Measurements from ENCODE around the gene ANKRD34B. TPM values are rescaled to one million over a fixed set of nuclear protein-coding genes. Genes with fewer than 3 reads are reported as not detected.

Gene ANKRD34B
- total and polyA plus RNA-seq, 2 experiments from 2014 or later = not detected

DNA sequence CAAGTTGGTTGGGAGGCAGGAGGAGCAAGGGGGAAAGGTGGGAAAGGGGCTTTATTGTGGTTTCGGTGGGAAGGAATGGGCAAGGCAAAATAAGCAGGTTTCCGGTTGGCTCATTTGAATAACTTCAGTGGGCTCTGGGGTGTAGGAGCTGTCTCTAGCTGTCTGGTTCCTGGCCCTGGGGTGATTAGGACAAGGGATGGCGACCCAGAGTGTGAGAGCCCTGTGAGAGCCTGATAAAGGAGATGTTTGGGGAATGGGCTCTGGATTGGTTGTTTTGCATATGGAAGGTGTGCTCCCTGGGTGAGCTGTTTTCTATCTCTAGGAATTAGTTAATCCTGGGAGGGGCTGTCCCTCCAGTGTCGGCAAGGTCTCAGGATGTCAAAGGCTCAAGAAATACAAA lies 15.4 kb downstream of the ANKRD34B start:
- Histone ChIP-seq H3K27me3 (replicated peaks; ENCODE audit: insufficient read depth) (peaks cover 13% of the 10 kb centered on the region), H3K27ac (no peak overlapping the region), H3K9ac (no peak overlapping the region), H3K79me2 (ENCODE audit: insufficient read depth) (no peaks in the 10 kb centered on the region), H4K20me1 (ENCODE audit: insufficient read depth) (no peaks in the 10 kb centered on the region), H3F3A (ENCODE audit: insufficient read depth) (no peaks in the 10 kb centered on the region), H3K4me2 (ENCODE audit: unreplicated experiment) (no peak overlapping the region), H3K4me1 (ENCODE audit: insufficient read depth) (no peaks in the 10 kb centered on the region), H3K36me3 (ENCODE audit: low read depth) (no peaks in the 10 kb centered on the region), H3K9me3 (ENCODE audit: low read depth) (no peaks in the 10 kb centered on the region), H2AFZ (no peak overlapping the region), H3K9me2 (ENCODE audit: insufficient read depth) (no peaks in the 10 kb centered on the region), H3K4me3 (no peak overlapping the region)
- in situ Hi-C loops (cut with MboI) = no loop called here
- DNase-seq = no peak
- WGBS, 2 experiments (ENCODE audit: low coverage in 1 of 2, low lambda C conversion rate in 2 of 2, missing lambda C conversion rate in 2 of 2) = 48 to 55% methylated on average over 4 of the region's 4 CpGs
- no peak for TF ChIP-seq EZH2phosphoT487 (IDR thresholded peaks at IDR 0.05; ENCODE audit: insufficient read depth, low read depth)
- TF ChIP-seq EZH2 (IDR thresholded peaks at IDR 0.05; ENCODE audit: insufficient read depth, poor library complexity, severe bottlenecking) = no peak

DNA sequence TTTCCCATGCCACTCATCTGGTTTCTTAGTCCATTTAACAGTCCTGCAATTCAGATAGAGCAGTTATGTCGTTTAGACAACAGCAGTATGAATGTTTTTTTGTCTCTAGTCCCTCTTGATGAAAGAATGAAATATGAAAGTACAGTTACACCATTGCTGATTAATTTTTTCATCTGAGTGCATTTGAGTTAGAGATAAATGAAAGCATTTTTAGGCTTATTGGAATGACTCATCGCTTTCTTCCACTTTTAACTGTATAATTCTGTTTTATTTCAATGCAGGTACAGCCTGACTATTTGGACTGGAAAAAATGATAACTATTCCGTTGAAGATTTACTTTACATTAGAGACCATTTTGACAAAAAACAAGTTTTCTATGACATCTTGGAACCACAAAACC lies 28.7 kb downstream of the ANKRD34B start:
- Histone ChIP-seq H3K4me2 (ENCODE audit: unreplicated experiment) (no peak overlapping the region), H3K27me3 (replicated peaks; ENCODE audit: insufficient read depth) (no peaks in the 10 kb centered on the region), H4K20me1 (ENCODE audit: insufficient read depth) (no peaks in the 10 kb centered on the region), H2AFZ (no peak overlapping the region), H3K9ac (no peak overlapping the region), H3K9me2 (ENCODE audit: insufficient read depth) (no peaks in the 10 kb centered on the region; the same call in 1 of the 2 replicates), H3K4me1 (ENCODE audit: insufficient read depth) (no peaks in the 10 kb centered on the region), H3K4me3 (no peak overlapping the region), H3K79me2 (ENCODE audit: insufficient read depth) (no peaks in the 10 kb centered on the region), H3K27ac (no peak overlapping the region), H3F3A (ENCODE audit: insufficient read depth) (no peaks in the 10 kb centered on the region), H3K9me3 (ENCODE audit: low read depth) (no peaks in the 10 kb centered on the region), H3K36me3 (ENCODE audit: low read depth) (no peaks in the 10 kb centered on the region)
- no peak for DNase-seq
- in situ Hi-C loops (cut with MboI) = no loop called here
- no peak for TF ChIP-seq EZH2 (IDR thresholded peaks at IDR 0.05; ENCODE audit: insufficient read depth, poor library complexity, severe bottlenecking)
- no peak for TF ChIP-seq EZH2phosphoT487 (IDR thresholded peaks at IDR 0.05; ENCODE audit: insufficient read depth, low read depth)
- 56 to 58% methylated on average over 3 of the region's 3 CpGs for WGBS, 2 experiments (ENCODE audit: low coverage in 1 of 2, low lambda C conversion rate in 2 of 2, missing lambda C conversion rate in 2 of 2)

DNA sequence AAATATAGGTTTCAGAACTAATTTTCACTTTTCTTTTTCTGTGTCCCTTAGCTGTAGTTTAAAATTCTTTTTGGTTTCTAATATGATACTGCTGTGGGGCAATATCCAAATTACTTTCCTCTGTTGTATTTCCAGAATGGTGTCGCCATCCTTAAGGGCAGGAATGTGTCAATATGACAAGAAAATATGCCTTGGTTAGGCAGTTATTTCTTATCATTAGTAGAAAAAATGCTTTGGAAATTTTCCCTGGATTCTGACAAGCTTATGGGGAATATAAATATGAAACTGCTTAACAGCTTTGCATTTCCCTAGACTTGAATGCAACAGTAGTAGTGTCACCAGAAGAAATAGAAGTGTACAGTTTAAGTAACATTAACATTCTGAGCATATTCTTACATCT lies 29.4 kb downstream of the ANKRD34B start:
- H3K9me3 ChIP-seq (ENCODE audit: low read depth) = no peaks in the 10 kb centered on the region
- H3K9me2 ChIP-seq (ENCODE audit: insufficient read depth) = no peaks in the 10 kb centered on the region; the same call in 1 of the 2 replicates
- H2AFZ ChIP-seq = no peak overlapping the region
- no peaks in the 10 kb centered on the region for H3K36me3 ChIP-seq (ENCODE audit: low read depth)
- no peaks in the 10 kb centered on the region for H3F3A ChIP-seq (ENCODE audit: insufficient read depth)
- in situ Hi-C loops (cut with MboI) = no loop called here
- no peak for TF ChIP-seq EZH2phosphoT487 (IDR thresholded peaks at IDR 0.05; ENCODE audit: insufficient read depth, low read depth)
- no peak overlapping the region for H3K27ac ChIP-seq
- no peak for DNase-seq
- 89 to 95% methylated on average over 1 of the region's 1 CpG for WGBS, 2 experiments (ENCODE audit: low coverage in 1 of 2, low lambda C conversion rate in 2 of 2, missing lambda C conversion rate in 2 of 2)
- no peaks in the 10 kb centered on the region for H3K27me3 ChIP-seq (replicated peaks; ENCODE audit: insufficient read depth)
- no peaks in the 10 kb centered on the region for H4K20me1 ChIP-seq (ENCODE audit: insufficient read depth)
- no peak overlapping the region for H3K4me2 ChIP-seq (ENCODE audit: unreplicated experiment)
- H3K4me3 ChIP-seq = no peak overlapping the region
- H3K79me2 ChIP-seq (ENCODE audit: insufficient read depth) = no peaks in the 10 kb centered on the region
- no peak overlapping the region for H3K9ac ChIP-seq
- H3K4me1 ChIP-seq (ENCODE audit: insufficient read depth) = no peaks in the 10 kb centered on the region

- no peaks in the 10 kb centered on the region for H3K4me1 ChIP-seq (ENCODE audit: insufficient read depth)
- in situ Hi-C loops (cut with MboI) = no loop called here
- no peaks in the 10 kb centered on the region for H3K79me2 ChIP-seq (ENCODE audit: insufficient read depth)
- H3K9me2 ChIP-seq (ENCODE audit: insufficient read depth) = no peaks in the 10 kb centered on the region
- no peaks in the 10 kb centered on the region for H3K27me3 ChIP-seq (replicated peaks; ENCODE audit: insufficient read depth)
- peak; percentile 84 for DNase-seq
- no peaks in the 10 kb centered on the region for H4K20me1 ChIP-seq (ENCODE audit: insufficient read depth)
- no peaks in the 10 kb centered on the region for H3K9me3 ChIP-seq (ENCODE audit: low read depth)
- H3K4me2 ChIP-seq (ENCODE audit: unreplicated experiment) = no peak overlapping the region
- H2AFZ ChIP-seq = no peak overlapping the region
- no peak for TF ChIP-seq EZH2phosphoT487 (IDR thresholded peaks at IDR 0.05; ENCODE audit: insufficient read depth, low read depth)
- no peak for TF ChIP-seq EZH2 (IDR thresholded peaks at IDR 0.05; ENCODE audit: insufficient read depth, poor library complexity, severe bottlenecking)
- H3F3A ChIP-seq (ENCODE audit: insufficient read depth) = no peaks in the 10 kb centered on the region
- no peak overlapping the region for H3K4me3 ChIP-seq
- H3K36me3 ChIP-seq (ENCODE audit: low read depth) = no peaks in the 10 kb centered on the region
- no peak overlapping the region for H3K27ac ChIP-seq
- 20 to 29% methylated on average over 4 of the region's 4 CpGs for WGBS, 2 experiments (ENCODE audit: low coverage in 1 of 2, low lambda C conversion rate in 2 of 2, missing lambda C conversion rate in 2 of 2)
- no peak overlapping the region for H3K9ac ChIP-seq
Observed at GRCh38 chr5:80516826-80517225, 53.3 kb downstream of the ANKRD34B start.

GRCh38 chr5:80509362-80509761 lies 60.7 kb downstream of the ANKRD34B start:
- Histone ChIP-seq H3K9me2 (ENCODE audit: insufficient read depth) (no peaks in the 10 kb centered on the region), H3K4me1 (ENCODE audit: insufficient read depth) (no peaks in the 10 kb centered on the region), H3K27ac (no peak overlapping the region), H3K79me2 (ENCODE audit: insufficient read depth) (no peaks in the 10 kb centered on the region), H3F3A (ENCODE audit: insufficient read depth) (no peaks in the 10 kb centered on the region), H3K27me3 (replicated peaks; ENCODE audit: insufficient read depth) (no peaks in the 10 kb centered on the region), H3K4me2 (ENCODE audit: unreplicated experiment) (no peak overlapping the region), H4K20me1 (ENCODE audit: insufficient read depth) (no peaks in the 10 kb centered on the region), H3K9me3 (ENCODE audit: low read depth) (no peaks in the 10 kb centered on the region), H3K9ac (no peak overlapping the region), H3K36me3 (ENCODE audit: low read depth) (no peaks in the 10 kb centered on the region; the same call in 1 of the 2 replicates), H3K4me3 (no peak overlapping the region), H2AFZ (no peak overlapping the region)
- WGBS, 2 experiments (ENCODE audit: low coverage in 1 of 2, low lambda C conversion rate in 2 of 2, missing lambda C conversion rate in 2 of 2) = 48 to 53% methylated on average over 4 of the region's 4 CpGs
- TF ChIP-seq EZH2 (IDR thresholded peaks at IDR 0.05; ENCODE audit: insufficient read depth, poor library complexity, severe bottlenecking) = no peak
- no peak for DNase-seq
- in situ Hi-C loops (cut with MboI) = no loop called here
